ENCODE results near the gene PPARA.
"Not testable (repeated sequence)": the region's sequence is repeated elsewhere in the genome, so short reads cannot be mapped to it uniquely, and the experiment has no call there.

PPARA gene

GRCh38 chr22:46128606-46129005, 21.7 kb upstream of the PPARA start:
- H3K4me3 ChIP-seq (ENCODE audit: insufficient read depth, low read depth, low read length, poor library complexity, severe bottlenecking), result no peak overlapping the region
- H3K36me3 ChIP-seq (ENCODE audit: control insufficient read depth, insufficient read depth, low read length), result no peaks in the 10 kb centered on the region
- H3K9me3 ChIP-seq (ENCODE audit: control insufficient read depth, low read length), result no peaks in the 10 kb centered on the region
- H3K27ac ChIP-seq (ENCODE audit: insufficient read depth, low read length, poor library complexity, severe bottlenecking), result no peak overlapping the region
- H3K27me3 ChIP-seq (replicated peaks; ENCODE audit: control insufficient read depth, insufficient read depth, low read length, poor library complexity, severe bottlenecking), result no peaks in the 10 kb centered on the region
- H3K4me1 ChIP-seq (ENCODE audit: control insufficient read depth, insufficient read depth, low read length, poor library complexity, severe bottlenecking), result no peaks in the 10 kb centered on the region
- no peak for DNase-seq

GRCh38 chr22:46129390-46130041, 20.8 kb upstream of the PPARA start:
- DNase-seq, result no peak
- Histone ChIP-seq H3K27ac (ENCODE audit: insufficient read depth, low read length, poor library complexity, severe bottlenecking) (no peak overlapping the region), H3K36me3 (ENCODE audit: control insufficient read depth, insufficient read depth, low read length) (no peaks in the 10 kb centered on the region), H3K4me1 (ENCODE audit: control insufficient read depth, insufficient read depth, low read length, poor library complexity, severe bottlenecking) (no peaks in the 10 kb centered on the region), H3K4me3 (ENCODE audit: insufficient read depth, low read depth, low read length, poor library complexity, severe bottlenecking) (no peak overlapping the region), H3K9me3 (ENCODE audit: control insufficient read depth, low read length) (no peaks in the 10 kb centered on the region), H3K27me3 (replicated peaks; ENCODE audit: control insufficient read depth, insufficient read depth, low read length, poor library complexity, severe bottlenecking) (no peaks in the 10 kb centered on the region)

- Histone ChIP-seq H3K9me3 (ENCODE audit: control insufficient read depth, low read length) (no peaks in the 10 kb centered on the region), H3K4me3 (ENCODE audit: insufficient read depth, low read depth, low read length, poor library complexity, severe bottlenecking) (no peak overlapping the region), H3K4me1 (ENCODE audit: control insufficient read depth, insufficient read depth, low read length, poor library complexity, severe bottlenecking) (no peaks in the 10 kb centered on the region), H3K27ac (ENCODE audit: insufficient read depth, low read length, poor library complexity, severe bottlenecking) (no peak overlapping the region), H3K27me3 (replicated peaks; ENCODE audit: control insufficient read depth, insufficient read depth, low read length, poor library complexity, severe bottlenecking) (no peaks in the 10 kb centered on the region), H3K36me3 (ENCODE audit: control insufficient read depth, insufficient read depth, low read length) (no peaks in the 10 kb centered on the region)
- no peak for DNase-seq
Observed at GRCh38 chr22:46131151-46131587, 19.2 kb upstream of the PPARA start.

GRCh38 chr22:46132193-46132829, 18.0 kb upstream of the PPARA start:
- not testable (repeated sequence) for DNase-seq; H3K9me3 ChIP-seq (ENCODE audit: control insufficient read depth, low read length); H3K4me3 ChIP-seq (ENCODE audit: insufficient read depth, low read depth, low read length, poor library complexity, severe bottlenecking); H3K4me1 ChIP-seq (ENCODE audit: control insufficient read depth, insufficient read depth, low read length, poor library complexity, severe bottlenecking); H3K27ac ChIP-seq (ENCODE audit: insufficient read depth, low read length, poor library complexity, severe bottlenecking); H3K36me3 ChIP-seq (ENCODE audit: control insufficient read depth, insufficient read depth, low read length); H3K27me3 ChIP-seq (replicated peaks; ENCODE audit: control insufficient read depth, insufficient read depth, low read length, poor library complexity, severe bottlenecking)

GRCh38 chr22:46132830-46133587, 17.3 kb upstream of the PPARA start:
- no peaks in the 10 kb centered on the region for H3K36me3 ChIP-seq (ENCODE audit: control insufficient read depth, insufficient read depth, low read length)
- H3K27ac ChIP-seq (ENCODE audit: insufficient read depth, low read length, poor library complexity, severe bottlenecking), result no peak overlapping the region
- H3K27me3 ChIP-seq (replicated peaks; ENCODE audit: control insufficient read depth, insufficient read depth, low read length, poor library complexity, severe bottlenecking), result no peaks in the 10 kb centered on the region
- H3K9me3 ChIP-seq (ENCODE audit: control insufficient read depth, low read length), result no peaks in the 10 kb centered on the region
- no peaks in the 10 kb centered on the region for H3K4me1 ChIP-seq (ENCODE audit: control insufficient read depth, insufficient read depth, low read length, poor library complexity, severe bottlenecking)
- H3K4me3 ChIP-seq (ENCODE audit: insufficient read depth, low read depth, low read length, poor library complexity, severe bottlenecking), result no peak overlapping the region
- no peak for DNase-seq

GRCh38 chr22:46133588-46133855, 16.8 kb upstream of the PPARA start:
- H3K4me1 ChIP-seq (ENCODE audit: control insufficient read depth, insufficient read depth, low read length, poor library complexity, severe bottlenecking), result no peaks in the 10 kb centered on the region
- no peak overlapping the region for H3K27ac ChIP-seq (ENCODE audit: insufficient read depth, low read length, poor library complexity, severe bottlenecking)
- DNase-seq, result no peak
- no peaks in the 10 kb centered on the region for H3K27me3 ChIP-seq (replicated peaks; ENCODE audit: control insufficient read depth, insufficient read depth, low read length, poor library complexity, severe bottlenecking)
- H3K9me3 ChIP-seq (ENCODE audit: control insufficient read depth, low read length), result no peaks in the 10 kb centered on the region
- no peak overlapping the region for H3K4me3 ChIP-seq (ENCODE audit: insufficient read depth, low read depth, low read length, poor library complexity, severe bottlenecking)
- no peaks in the 10 kb centered on the region for H3K36me3 ChIP-seq (ENCODE audit: control insufficient read depth, insufficient read depth, low read length)

- Histone ChIP-seq H3K27me3 (replicated peaks; ENCODE audit: control insufficient read depth, insufficient read depth, low read length, poor library complexity, severe bottlenecking) (no peaks in the 10 kb centered on the region), H3K27ac (ENCODE audit: insufficient read depth, low read length, poor library complexity, severe bottlenecking) (no peak overlapping the region), H3K4me1 (ENCODE audit: control insufficient read depth, insufficient read depth, low read length, poor library complexity, severe bottlenecking) (no peaks in the 10 kb centered on the region), H3K4me3 (ENCODE audit: insufficient read depth, low read depth, low read length, poor library complexity, severe bottlenecking) (no peak overlapping the region), H3K36me3 (ENCODE audit: control insufficient read depth, insufficient read depth, low read length) (no peaks in the 10 kb centered on the region), H3K9me3 (ENCODE audit: control insufficient read depth, low read length) (no peaks in the 10 kb centered on the region)
- DNase-seq, result no peak
Observed at GRCh38 chr22:46134111-46134705, 16.1 kb upstream of the PPARA start.

GRCh38 chr22:46135611-46136485, 14.5 kb upstream of the PPARA start:
- Histone ChIP-seq H3K4me3 (ENCODE audit: insufficient read depth, low read depth, low read length, poor library complexity, severe bottlenecking) (no peak overlapping the region), H3K9me3 (ENCODE audit: control insufficient read depth, low read length) (no peaks in the 10 kb centered on the region), H3K27ac (ENCODE audit: insufficient read depth, low read length, poor library complexity, severe bottlenecking) (no peak overlapping the region), H3K4me1 (ENCODE audit: control insufficient read depth, insufficient read depth, low read length, poor library complexity, severe bottlenecking) (no peaks in the 10 kb centered on the region), H3K27me3 (replicated peaks; ENCODE audit: control insufficient read depth, insufficient read depth, low read length, poor library complexity, severe bottlenecking) (no peaks in the 10 kb centered on the region), H3K36me3 (ENCODE audit: control insufficient read depth, insufficient read depth, low read length) (no peaks in the 10 kb centered on the region)
- DNase-seq, result no peak

GRCh38 chr22:46136486-46137217, 13.7 kb upstream of the PPARA start:
- Histone ChIP-seq H3K9me3 (ENCODE audit: control insufficient read depth, low read length) (no peaks in the 10 kb centered on the region), H3K27me3 (replicated peaks; ENCODE audit: control insufficient read depth, insufficient read depth, low read length, poor library complexity, severe bottlenecking) (no peaks in the 10 kb centered on the region), H3K4me3 (ENCODE audit: insufficient read depth, low read depth, low read length, poor library complexity, severe bottlenecking) (no peak overlapping the region), H3K27ac (ENCODE audit: insufficient read depth, low read length, poor library complexity, severe bottlenecking) (no peak overlapping the region), H3K4me1 (ENCODE audit: control insufficient read depth, insufficient read depth, low read length, poor library complexity, severe bottlenecking) (no peaks in the 10 kb centered on the region), H3K36me3 (ENCODE audit: control insufficient read depth, insufficient read depth, low read length) (no peaks in the 10 kb centered on the region)
- no peak for DNase-seq
